ENCODE measurements around the gene GJC2. TPM values are rescaled to one million over a fixed set of nuclear protein-coding genes. Genes with fewer than 3 reads are reported as not detected.

Gene GJC2
- 0.25 TPM for total RNA-seq (2013)
- polyA plus RNA-seq (under 1 TPM in 1 of 3 donors, not detected in 2; 0.15 TPM), polyA minus RNA-seq (1.7 and 3.5 TPM in 2 replicates), total RNA-seq (0.08 to 2.8 (median 0.60) reads per million in 11 experiments)

DNA sequence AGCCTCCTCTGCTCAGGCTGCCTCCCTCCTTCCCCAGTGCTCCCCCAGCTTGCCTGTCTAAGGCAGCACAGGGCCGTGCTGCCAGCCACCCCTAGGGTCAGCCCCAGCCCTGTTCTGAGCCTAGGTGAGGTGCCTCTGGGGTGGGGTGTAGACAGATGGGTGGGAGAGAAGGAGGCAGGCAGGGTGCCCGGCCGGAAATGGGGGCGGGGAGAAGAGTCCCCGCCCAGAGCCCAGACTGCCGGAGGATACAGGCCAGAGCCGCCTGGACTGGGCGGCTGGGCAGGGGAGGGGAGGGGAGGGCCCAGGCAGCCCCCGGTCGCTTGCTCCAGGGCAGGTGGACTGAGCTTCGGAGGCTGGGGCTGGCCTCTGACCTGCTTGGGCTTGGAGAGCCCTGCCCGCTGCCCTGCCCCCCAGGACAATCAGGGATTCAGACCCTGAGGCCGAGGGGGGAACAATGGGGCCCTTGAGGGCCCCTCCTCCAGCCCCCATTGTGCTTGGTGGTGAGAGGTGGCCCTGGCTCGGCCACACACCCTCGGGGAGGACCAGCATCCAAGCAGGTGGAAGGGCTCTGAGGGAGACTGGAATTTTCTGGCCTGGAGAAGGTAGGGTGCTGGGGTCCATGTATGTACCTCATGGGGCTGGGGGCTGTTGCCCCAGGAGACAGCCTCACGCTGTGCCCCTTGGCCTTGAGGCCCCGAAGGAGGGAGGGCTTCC, at the start of gene GJC2:
Gene GJC2, plus strand, starts transcription at position 525 of the 714 bp plus-strand sequence. CDS start 7,829 bp downstream, outside the sequence.
- intact Hi-C loops (cut with micrococcal nuclease), result no loop called here
- H3K27ac Mint-ChIP-seq, result peak within 1 kb of the TSS in 2 of 7 donors; percentile 18 to 60
- Histone ChIP-seq H2AFZ (ENCODE audit: insufficient read depth, low read depth, low read length, poor library complexity, severe bottlenecking) (no peak within 1 kb of the TSS), H4K20me1 (ENCODE audit: insufficient read depth, low read length) (peaks cover 66% of the 10 kb centered on the region), H3K9me3 (replicated peaks in 1 of 2; ENCODE audit: control insufficient read depth in 1 of 2, insufficient read depth in 1 of 2, low read length in 2 of 2) (no peaks in the 10 kb centered on the region), H3K36me3 (replicated peaks in 1 of 2; ENCODE audit: control insufficient read depth in 1 of 2, insufficient read depth in 2 of 2, low read length in 2 of 2) (peaks cover 32 to 40% of the 10 kb centered on the region in 2 donors), H3K27me3 (ENCODE audit: control insufficient read depth in 2 of 2, insufficient read depth in 2 of 2, low read length in 2 of 2) (no peaks in the 10 kb centered on the region), H3K4me1 (ENCODE audit: control insufficient read depth in 1 of 2, insufficient read depth in 2 of 2, low read length in 2 of 2) (no peaks in the 10 kb centered on the region), H3K4me3 (replicated peaks in 1 of 3; ENCODE audit: low read depth in 2 of 3, low read length in 3 of 3) (no peak within 1 kb of the TSS), H3K4me2 (replicated peaks; ENCODE audit: extremely low read depth, low read length, poor library complexity, severe bottlenecking) (no peak within 1 kb of the TSS), H3K27ac (ENCODE audit: low read depth in 1 of 2, low read length in 2 of 2) (no peak within 1 kb of the TSS), H3K79me2 (ENCODE audit: insufficient read depth, low read length) (peaks cover 20% of the 10 kb centered on the region), H3K9ac (ENCODE audit: insufficient read depth, low read length, poor library complexity, severe bottlenecking) (no peak within 1 kb of the TSS)
- peaks cover 13 to 37% of the 10 kb centered on the region in 2 donors for H3K36me3 Mint-ChIP-seq
- no peak for DNase-seq
- TF ChIP-seq, protein P1, sequence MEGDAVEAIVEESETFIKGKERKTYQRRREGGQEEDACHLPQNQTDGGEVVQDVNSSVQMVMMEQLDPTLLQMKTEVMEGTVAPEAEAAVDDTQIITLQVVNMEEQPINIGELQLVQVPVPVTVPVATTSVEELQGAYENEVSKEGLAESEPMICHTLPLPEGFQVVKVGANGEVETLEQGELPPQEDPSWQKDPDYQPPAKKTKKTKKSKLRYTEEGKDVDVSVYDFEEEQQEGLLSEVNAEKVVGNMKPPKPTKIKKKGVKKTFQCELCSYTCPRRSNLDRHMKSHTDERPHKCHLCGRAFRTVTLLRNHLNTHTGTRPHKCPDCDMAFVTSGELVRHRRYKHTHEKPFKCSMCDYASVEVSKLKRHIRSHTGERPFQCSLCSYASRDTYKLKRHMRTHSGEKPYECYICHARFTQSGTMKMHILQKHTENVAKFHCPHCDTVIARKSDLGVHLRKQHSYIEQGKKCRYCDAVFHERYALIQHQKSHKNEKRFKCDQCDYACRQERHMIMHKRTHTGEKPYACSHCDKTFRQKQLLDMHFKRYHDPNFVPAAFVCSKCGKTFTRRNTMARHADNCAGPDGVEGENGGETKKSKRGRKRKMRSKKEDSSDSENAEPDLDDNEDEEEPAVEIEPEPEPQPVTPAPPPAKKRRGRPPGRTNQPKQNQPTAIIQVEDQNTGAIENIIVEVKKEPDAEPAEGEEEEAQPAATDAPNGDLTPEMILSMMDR (IDR thresholded peaks at IDR 0.05), result no peak
- 94% methylated on average over 10 of the region's 17 CpGs for WGBS (ENCODE audit: insufficient coverage)
- H3K4me1 Mint-ChIP-seq, result no peaks in the 10 kb centered on the region
- H3K27me3 Mint-ChIP-seq (ENCODE audit: low read depth in 3 of 3), result peaks cover 0 to 5% (median 0%) of the 10 kb centered on the region in 3 donors
- no peaks in the 10 kb centered on the region for H3K9me3 Mint-ChIP-seq
- H3K4me3 Mint-ChIP-seq, result no peak within 1 kb of the TSS

- Mint-ChIP-seq H3K27me3 (ENCODE audit: low read depth in 3 of 3) (peaks cover 0 to 4% (median 0%) of the 10 kb centered on the region in 3 donors), H3K9me3 (no peaks in the 10 kb centered on the region), H3K36me3 (peaks cover 35 to 51% of the 10 kb centered on the region in 2 donors), H3K27ac (peak overlapping the region; percentile 63 to 83 (median 77)), H3K4me1 (peaks cover 43% of the 10 kb centered on the region), H3K4me3 (peak overlapping the region; percentile 28 to 75)
- H3K79me2 ChIP-seq (ENCODE audit: insufficient read depth, low read length), result peaks cover 67% of the 10 kb centered on the region
- H3K9ac ChIP-seq (ENCODE audit: insufficient read depth, low read length, poor library complexity, severe bottlenecking), result peak overlapping the region; percentile 84
- H3K27me3 ChIP-seq (ENCODE audit: control insufficient read depth in 2 of 2, insufficient read depth in 2 of 2, low read length in 2 of 2), result no peaks in the 10 kb centered on the region
- H4K20me1 ChIP-seq (ENCODE audit: insufficient read depth, low read length), result peaks cover 59% of the 10 kb centered on the region
- TF ChIP-seq, protein P1 (IDR thresholded peaks at IDR 0.05), result no peak
- H3K4me3 ChIP-seq (replicated peaks in 1 of 3; ENCODE audit: low read depth in 2 of 3, low read length in 3 of 3), result peak overlapping the region in 1 of 3 experiments; percentile 90
- H3K4me1 ChIP-seq (ENCODE audit: control insufficient read depth in 1 of 2, insufficient read depth in 2 of 2, low read length in 2 of 2), result peaks cover 36 to 53% of the 10 kb centered on the region in 2 donors
- no peak overlapping the region for H2AFZ ChIP-seq (ENCODE audit: insufficient read depth, low read depth, low read length, poor library complexity, severe bottlenecking)
- H3K4me2 ChIP-seq (replicated peaks; ENCODE audit: extremely low read depth, low read length, poor library complexity, severe bottlenecking), result peak overlapping the region; percentile 88
- peak overlapping the region; percentile 29 to 87 for H3K27ac ChIP-seq (ENCODE audit: low read depth in 1 of 2, low read length in 2 of 2)
- DNase-seq, result no peak
- no peaks in the 10 kb centered on the region for H3K9me3 ChIP-seq (replicated peaks in 1 of 2; ENCODE audit: control insufficient read depth in 1 of 2, insufficient read depth in 1 of 2, low read length in 2 of 2)
- intact Hi-C loops (cut with micrococcal nuclease), result no loop called here
- WGBS (ENCODE audit: insufficient coverage), result 90% methylated on average over 5 of the region's 12 CpGs
- peaks cover 38 to 51% of the 10 kb centered on the region in 2 donors for H3K36me3 ChIP-seq (replicated peaks in 1 of 2; ENCODE audit: control insufficient read depth in 1 of 2, insufficient read depth in 2 of 2, low read length in 2 of 2)
These were observed 48.7 kb upstream of the GJC2 start for GRCh38 chr1:228100822-228101613.

All from CD14-positive monocyte (primary cell).